GM21619 (cell line): ENCODE data around the gene ABHD2.
"Not testable (repeated sequence)": the region's sequence is repeated elsewhere in the genome, so short reads cannot be mapped to it uniquely, and the experiment has no call there.

ENCODE experiments used
- ATAC-seq: cut with Tn5 transposase; IDR thresholded peaks from one replicate; pipeline ENCODE4 v1.9.1; 2021; ENCODE audit not compliant: unreplicated experiment

ABHD2 gene

GRCh38 chr15:89119489-89120478 lies 31.5 kb downstream of the ABHD2 start:
- ATAC-seq, result no peak

DNA sequence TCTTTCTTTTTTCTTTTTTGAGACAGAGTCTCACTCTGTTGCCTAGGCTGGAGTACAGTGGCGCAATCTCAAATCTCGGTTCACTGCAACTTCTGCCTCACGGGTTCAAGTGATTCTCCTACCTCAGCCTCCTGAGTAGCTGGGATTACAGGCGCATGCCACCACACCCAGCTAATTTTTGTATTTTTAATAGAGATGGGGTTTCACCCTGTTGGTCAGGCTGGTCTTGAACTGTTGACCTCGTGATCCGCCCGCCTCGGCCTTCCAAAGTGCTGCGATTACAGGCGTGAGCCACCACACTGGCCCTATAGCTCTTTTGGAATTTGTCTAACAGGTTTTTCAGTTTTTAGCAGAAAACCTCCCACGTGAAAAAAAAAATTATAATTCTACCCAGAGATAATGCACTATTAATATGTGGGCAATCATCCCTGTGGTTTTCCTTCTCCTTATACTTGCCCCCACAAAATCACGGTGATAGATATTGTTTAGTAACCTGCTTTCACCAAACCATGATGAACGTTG lies 32.3 kb downstream of the ABHD2 start:
- ATAC-seq, result not testable (repeated sequence)

DNA sequence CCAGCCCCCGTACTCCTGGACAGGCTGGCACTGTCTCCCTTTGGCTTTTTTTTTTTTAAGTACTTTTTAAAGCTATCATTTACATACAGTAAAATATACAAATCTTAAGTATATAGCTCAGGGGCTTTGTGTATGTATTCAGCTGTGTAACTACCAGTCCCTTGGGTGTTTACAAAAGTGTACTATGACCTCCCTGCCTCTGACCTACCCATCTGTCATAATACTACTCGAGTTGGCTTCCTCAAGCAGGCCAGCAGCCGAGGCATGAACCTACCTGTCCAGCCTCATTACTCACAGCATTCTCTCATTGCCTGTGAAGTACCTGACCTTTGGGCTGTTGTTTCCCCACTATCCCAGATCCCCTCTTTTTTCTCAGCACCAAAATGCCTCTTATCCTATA lies 33.2 kb downstream of the ABHD2 start:
- no peak for ATAC-seq

DNA sequence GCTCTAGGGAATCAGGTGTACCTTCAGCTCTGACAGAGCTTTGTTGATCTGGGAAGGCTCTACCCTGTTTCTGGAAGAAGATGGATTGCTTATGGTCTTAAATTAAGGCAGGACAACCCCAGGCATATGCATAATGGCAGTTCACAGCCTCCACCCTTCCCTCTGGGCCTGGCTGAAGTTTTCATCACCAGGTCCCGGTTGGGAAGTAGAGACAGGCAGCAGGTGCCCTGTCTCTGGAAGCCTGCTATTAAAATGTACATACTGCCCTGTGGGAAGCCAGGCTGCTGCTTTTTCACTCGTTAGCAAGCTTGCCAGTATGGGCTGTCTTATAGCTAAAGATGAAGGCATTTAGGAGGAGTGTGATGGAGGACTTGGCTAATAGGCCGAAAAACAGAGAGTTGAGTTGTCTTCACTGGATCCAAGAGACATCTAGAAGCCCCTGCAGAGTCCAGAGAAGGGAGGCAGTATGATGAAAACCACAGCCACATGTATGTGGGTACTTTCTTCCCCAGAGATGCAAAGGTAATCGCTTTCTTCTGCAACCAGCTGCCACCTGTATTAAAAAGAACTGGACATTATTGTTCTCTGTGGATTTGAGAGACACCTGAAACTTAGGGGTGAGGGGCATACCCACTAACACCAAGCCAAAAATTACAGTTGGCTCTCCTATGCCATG lies 34.4 kb downstream of the ABHD2 start:
- no peak for ATAC-seq

- ATAC-seq, result no peak
Measured at GRCh38 chr15:89123181-89123525, 34.9 kb downstream of the ABHD2 start.

DNA sequence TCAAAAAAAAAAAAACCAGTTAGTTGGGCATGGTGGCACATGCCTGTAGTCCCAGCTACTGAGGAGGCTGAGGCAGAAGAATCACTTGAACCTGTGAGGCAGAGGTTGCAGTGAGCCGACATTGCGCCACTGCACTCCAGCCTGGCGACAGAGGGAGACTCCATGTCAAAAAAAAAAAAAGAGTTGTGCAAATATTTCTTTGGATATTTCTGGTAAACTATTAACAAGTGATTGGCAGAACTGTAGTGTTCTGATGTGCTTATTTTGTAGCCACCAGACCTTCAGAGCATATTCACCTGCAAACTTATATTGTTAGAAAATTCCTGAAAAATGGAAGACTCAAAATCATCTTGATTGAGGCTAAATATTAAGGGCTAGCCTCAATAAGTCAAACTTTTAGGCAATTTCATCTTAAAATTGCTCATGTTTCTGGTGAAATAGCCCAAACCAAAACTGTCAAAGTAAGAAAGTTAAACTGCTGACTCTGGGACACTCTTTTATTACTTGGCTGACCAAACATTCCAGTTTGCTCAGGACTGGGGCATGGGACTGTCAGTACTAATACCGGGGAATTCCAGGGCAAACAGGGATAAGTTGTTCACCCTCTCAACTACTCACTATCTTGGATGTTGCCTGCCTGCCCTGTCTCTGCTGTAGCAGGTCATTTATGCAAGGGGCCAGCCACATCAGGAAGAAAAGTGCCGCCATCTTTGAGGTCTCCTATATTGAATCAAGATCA lies 37.0 kb downstream of the ABHD2 start:
- no peak for ATAC-seq

DNA sequence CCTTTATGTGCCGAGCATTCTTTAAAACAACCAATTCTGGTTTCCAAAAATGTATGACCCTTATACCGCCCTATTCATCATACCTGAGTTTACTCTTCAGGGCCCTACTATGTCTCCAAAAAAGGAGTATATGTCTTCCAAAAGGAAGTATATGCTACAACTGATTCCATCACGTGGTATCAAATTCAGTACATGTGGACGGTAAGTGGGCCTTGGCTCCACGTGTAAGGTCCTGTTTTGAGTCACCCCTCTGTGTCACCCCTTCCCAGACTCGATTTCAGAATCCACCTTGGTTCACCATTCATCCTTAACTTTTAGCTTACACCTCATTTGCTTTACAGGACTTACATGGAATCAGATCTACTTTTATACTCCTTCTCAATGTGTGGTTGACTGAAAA lies 37.8 kb downstream of the ABHD2 start:
- no peak for ATAC-seq

GRCh38 chr15:89127054-89127702 lies 38.9 kb downstream of the ABHD2 start:
- ATAC-seq, result no peak

DNA sequence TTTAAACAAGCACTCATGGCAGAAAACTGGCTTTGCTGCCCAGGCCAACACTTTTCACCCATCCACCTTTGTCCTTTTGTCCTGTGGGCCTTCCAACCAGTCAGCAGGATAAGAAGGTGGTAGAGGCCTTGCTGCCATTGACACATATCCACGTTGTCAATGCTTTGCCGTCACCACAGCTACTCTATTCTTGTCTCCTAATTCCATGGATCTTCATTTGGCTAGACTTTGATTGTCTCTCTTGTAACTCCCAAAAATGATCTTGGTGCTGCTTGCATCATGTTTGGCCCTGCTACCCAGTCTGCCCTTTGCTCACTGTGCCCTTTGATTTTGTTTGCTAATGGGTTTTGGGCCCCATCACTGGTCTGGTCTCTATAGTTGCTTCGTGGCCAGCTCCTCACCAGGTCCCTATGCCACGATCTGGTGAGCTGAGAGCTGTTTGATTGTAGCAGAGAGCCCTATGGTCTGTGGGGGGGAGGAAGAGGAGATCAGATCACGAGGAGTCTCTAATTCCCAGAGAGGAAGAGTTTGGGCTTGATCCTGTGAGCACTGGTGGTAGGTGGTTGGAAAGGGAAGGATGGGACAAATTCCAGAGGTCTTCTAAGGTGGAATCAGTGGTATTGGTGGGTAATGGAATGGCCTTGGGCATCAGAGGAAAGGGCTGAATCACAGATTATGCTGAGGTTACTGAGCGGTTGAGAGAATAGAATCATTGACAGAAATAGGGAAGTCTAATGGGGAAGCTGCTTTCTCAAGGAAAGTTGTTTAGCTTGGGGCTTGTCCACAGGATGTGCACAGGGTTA lies 40.3 kb downstream of the ABHD2 start:
- ATAC-seq, result no peak

GRCh38 chr15:89129123-89129815 lies 41.0 kb downstream of the ABHD2 start:
- no peak for ATAC-seq

DNA sequence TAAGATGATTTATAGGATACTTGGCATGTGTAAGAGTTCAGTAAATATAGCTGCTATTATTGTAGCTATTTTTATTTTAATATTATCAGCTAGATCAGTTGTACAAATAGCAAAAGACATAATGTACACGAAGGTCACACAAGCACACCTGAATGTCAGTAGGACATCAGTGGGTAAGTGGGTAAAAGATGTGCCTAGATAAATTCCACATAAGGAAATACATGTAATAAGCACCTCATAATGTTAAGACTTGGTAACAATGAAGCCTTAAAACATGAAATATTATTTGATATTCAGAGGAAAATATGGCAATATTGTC lies 41.5 kb downstream of the ABHD2 start:
- ATAC-seq, result no peak

DNA sequence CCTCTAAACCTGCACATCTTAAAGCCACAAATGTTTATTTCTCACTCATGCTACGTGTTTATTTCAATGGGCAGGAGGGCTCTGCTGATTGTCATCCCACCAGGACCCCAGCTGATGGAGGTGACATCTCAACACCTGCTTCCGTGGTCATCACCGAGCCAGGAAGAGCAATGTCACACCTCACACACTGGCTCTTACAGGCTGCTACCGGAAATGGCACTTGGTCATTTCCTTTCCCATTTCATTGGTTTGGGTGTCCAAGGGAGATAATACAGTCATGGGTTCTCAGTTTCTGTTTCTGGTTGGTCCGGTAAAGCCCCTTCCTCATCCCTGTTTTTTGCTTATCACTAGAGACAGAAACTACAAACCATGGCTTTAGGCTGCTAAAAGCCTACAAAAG lies 41.9 kb downstream of the ABHD2 start:
- ATAC-seq, result peak; percentile 83

DNA sequence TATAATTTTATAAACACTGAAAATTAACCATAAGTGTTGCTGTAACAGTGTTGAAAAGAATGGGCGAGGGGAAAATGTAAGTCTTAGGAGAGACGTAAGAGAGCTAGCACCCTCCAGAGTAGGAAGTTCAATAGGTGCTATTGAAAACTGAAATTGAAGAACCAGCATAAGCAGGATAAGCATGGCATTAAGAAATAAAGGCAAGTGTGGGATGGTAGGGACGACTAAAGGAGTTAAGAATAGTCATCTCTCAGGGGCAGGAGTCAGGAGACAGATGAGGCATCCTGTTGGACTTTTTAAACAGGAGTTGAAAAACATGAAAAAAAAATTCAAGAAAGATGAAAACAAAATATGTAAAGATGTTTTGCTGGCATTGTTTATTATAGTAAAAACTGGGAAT lies 43.5 kb downstream of the ABHD2 start:
- ATAC-seq, result no peak

GRCh38 chr15:89132611-89133507 lies 44.6 kb downstream of the ABHD2 start:
- no peak for ATAC-seq

- ATAC-seq, result not testable (repeated sequence)
Measured at GRCh38 chr15:89135387-89136077, 47.3 kb downstream of the ABHD2 start.

DNA sequence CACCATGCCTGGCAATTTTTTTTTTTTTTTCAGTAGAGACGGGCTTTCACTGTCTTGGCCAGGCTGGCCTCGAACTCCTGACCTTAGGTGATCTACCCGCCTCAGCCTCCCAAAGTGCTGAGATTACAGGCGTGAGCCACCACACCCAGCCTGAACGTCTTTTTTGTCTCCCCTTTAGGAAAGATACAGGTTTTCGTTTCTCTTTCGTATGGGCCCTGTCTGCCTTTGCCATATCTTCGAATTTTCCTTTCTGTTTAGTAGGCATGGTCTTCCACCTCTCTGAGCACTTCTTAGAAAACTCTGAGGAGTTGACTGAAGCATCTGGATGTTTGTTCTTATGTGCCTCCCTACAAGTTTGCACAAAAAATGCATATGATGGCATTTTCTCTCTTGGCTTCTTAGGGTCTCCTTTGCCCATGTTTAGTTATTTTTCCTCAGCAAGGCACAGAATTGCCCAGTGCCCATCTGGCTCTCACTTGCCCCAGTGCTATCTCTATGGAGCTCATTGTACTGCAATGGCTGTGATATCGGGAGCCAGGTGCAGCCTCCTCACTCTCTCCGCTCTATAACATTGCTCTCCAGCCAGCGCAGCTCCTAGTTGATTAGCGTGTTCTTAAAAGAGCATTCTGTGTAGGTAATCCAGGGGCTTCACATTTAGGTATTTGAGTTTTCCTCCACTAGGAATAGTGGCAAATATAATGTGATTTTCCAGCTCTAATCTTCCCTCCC lies 48.0 kb downstream of the ABHD2 start:
- ATAC-seq, result no peak
